Measurements from ENCODE around the gene ERVK3-1. TPM values are rescaled to one million over a fixed set of nuclear protein-coding genes. Genes with fewer than 3 reads are reported as not detected.

Gene ERVK3-1
- total RNA-seq, 1 experiment from 2014 or later, result 26.0 TPM

Other genes with a start within 250 kb of the ERVK3-1 start
- gene ZNF135, start 246.1 kb upstream of the ERVK3-1 start, total RNA-seq (2014; rRNA removed; shearing (Covaris generic); ENCODE audit: low replicate concordance), result not detected in 2 replicates
- gene ZSCAN18, start 207.1 kb upstream of the ERVK3-1 start, total RNA-seq (2014; rRNA removed; shearing (Covaris generic); ENCODE audit: low replicate concordance), result 3.8 and 8.2 TPM in 2 replicates
- gene ZNF329, start 154.6 kb upstream of the ERVK3-1 start, total RNA-seq (2014; rRNA removed; shearing (Covaris generic); ENCODE audit: low replicate concordance), result 9.8 and 10.2 TPM in 2 replicates
- gene ZNF274, start 122.3 kb upstream of the ERVK3-1 start, total RNA-seq (2014; rRNA removed; shearing (Covaris generic); ENCODE audit: low replicate concordance), result 4.7 and 5.4 TPM in 2 replicates
- 6.6 and 15.5 TPM in 2 replicates for gene ZNF544, start 76.5 kb upstream of the ERVK3-1 start, total RNA-seq (2014; rRNA removed; shearing (Covaris generic); ENCODE audit: low replicate concordance)
- 1.5 and 3.0 TPM in 2 replicates for gene ZNF8, start 26.4 kb upstream of the ERVK3-1 start, total RNA-seq (2014; rRNA removed; shearing (Covaris generic); ENCODE audit: low replicate concordance)
- gene ZSCAN22, start 21.6 kb downstream of the ERVK3-1 start, total RNA-seq (2014; rRNA removed; shearing (Covaris generic); ENCODE audit: low replicate concordance), result 0.12 and 2.5 TPM in 2 replicates
- 29.0 TPM in 1 of 2 replicates, not detected in the other for gene A1BG, start 48.1 kb downstream of the ERVK3-1 start, total RNA-seq (2014; rRNA removed; shearing (Covaris generic); ENCODE audit: low replicate concordance)
- 3.0 and 3.2 TPM in 2 replicates for gene ZNF497, start 57.4 kb downstream of the ERVK3-1 start, total RNA-seq (2014; rRNA removed; shearing (Covaris generic); ENCODE audit: low replicate concordance)
- 1.4 and 4.0 TPM in 2 replicates for gene ZNF837, start 75.7 kb downstream of the ERVK3-1 start, total RNA-seq (2014; rRNA removed; shearing (Covaris generic); ENCODE audit: low replicate concordance)
- 3,455 and 3,636 TPM in 2 replicates for gene RPS5, start 81.9 kb downstream of the ERVK3-1 start, total RNA-seq (2014; rRNA removed; shearing (Covaris generic); ENCODE audit: low replicate concordance)
- 6.6 TPM in 1 of 2 replicates, not detected in the other for gene RNF225, start 90.3 kb downstream of the ERVK3-1 start, total RNA-seq (2014; rRNA removed; shearing (Covaris generic); ENCODE audit: low replicate concordance)
- 25.3 and 32.4 TPM in 2 replicates for gene ZNF584, start 103.3 kb downstream of the ERVK3-1 start, total RNA-seq (2014; rRNA removed; shearing (Covaris generic); ENCODE audit: low replicate concordance)
- not detected in 2 replicates for gene ZNF132, start 134.8 kb downstream of the ERVK3-1 start, total RNA-seq (2014; rRNA removed; shearing (Covaris generic); ENCODE audit: low replicate concordance)
- 11.5 and 22.9 TPM in 2 replicates for gene ZNF324B, start 146.2 kb downstream of the ERVK3-1 start, total RNA-seq (2014; rRNA removed; shearing (Covaris generic); ENCODE audit: low replicate concordance)
- gene ZNF324, start 161.7 kb downstream of the ERVK3-1 start, total RNA-seq (2014; rRNA removed; shearing (Covaris generic); ENCODE audit: low replicate concordance), result 15.2 and 16.0 TPM in 2 replicates
- 18.4 and 23.5 TPM in 2 replicates for gene ZNF446, start 171.0 kb downstream of the ERVK3-1 start, total RNA-seq (2014; rRNA removed; shearing (Covaris generic); ENCODE audit: low replicate concordance)
- gene SLC27A5, start 206.6 kb downstream of the ERVK3-1 start, total RNA-seq (2014; rRNA removed; shearing (Covaris generic); ENCODE audit: low replicate concordance), result 5.5 and 13.0 TPM in 2 replicates
- 8.3 and 24.7 TPM in 2 replicates for gene ZBTB45, start 214.4 kb downstream of the ERVK3-1 start, total RNA-seq (2014; rRNA removed; shearing (Covaris generic); ENCODE audit: low replicate concordance)
- 352 and 641 TPM in 2 replicates for gene TRIM28, start 238.7 kb downstream of the ERVK3-1 start, total RNA-seq (2014; rRNA removed; shearing (Covaris generic); ENCODE audit: low replicate concordance)
- 50.3 and 58.8 TPM in 2 replicates for gene CHMP2A, start 249.7 kb downstream of the ERVK3-1 start, total RNA-seq (2014; rRNA removed; shearing (Covaris generic); ENCODE audit: low replicate concordance)